HG03354 (cell line): ENCODE results near the gene SLC24A4.

ENCODE experiments used
- ATAC-seq: cut with Tn5 transposase; IDR thresholded peaks from one replicate; pipeline ENCODE4 v1.9.1; 2021; ENCODE audit warnings: mild to moderate bottlenecking; ENCODE audit not compliant: unreplicated experiment, poor library complexity, severe bottlenecking

The SLC24A4 gene

GRCh38 chr14:92450351-92451070 is 127.5 kb downstream of the SLC24A4 start:
- ATAC-seq, result no peak

GRCh38 chr14:92451245-92451644 is 128.3 kb downstream of the SLC24A4 start:
- ATAC-seq, result no peak

- no peak for ATAC-seq
Observed at GRCh38 chr14:92451755-92452154, 128.8 kb downstream of the SLC24A4 start.

GRCh38 chr14:92452471-92452870 is 129.5 kb downstream of the SLC24A4 start:
- no peak for ATAC-seq

GRCh38 chr14:92453691-92454090 is 130.7 kb downstream of the SLC24A4 start:
- ATAC-seq, result no peak

GRCh38 chr14:92455231-92455630 is 132.3 kb downstream of the SLC24A4 start:
- no peak for ATAC-seq

GRCh38 chr14:92456215-92457015 is 133.4 kb downstream of the SLC24A4 start:
- no peak for ATAC-seq

GRCh38 chr14:92457016-92457565 is 134.1 kb downstream of the SLC24A4 start:
- ATAC-seq, result no peak

- no peak for ATAC-seq
Observed at GRCh38 chr14:92458136-92459029, 135.4 kb downstream of the SLC24A4 start.

GRCh38 chr14:92459030-92459949 is 136.3 kb downstream of the SLC24A4 start:
- ATAC-seq, result no peak

GRCh38 chr14:92459950-92460421 is 137.0 kb downstream of the SLC24A4 start:
- ATAC-seq, result no peak

- ATAC-seq, result no peak
Observed at GRCh38 chr14:92460541-92460915, 137.6 kb downstream of the SLC24A4 start.

- ATAC-seq, result no peak
Observed at GRCh38 chr14:92460916-92461579, 138.1 kb downstream of the SLC24A4 start.

GRCh38 chr14:92461891-92462290 is 138.9 kb downstream of the SLC24A4 start:
- no peak for ATAC-seq

GRCh38 chr14:92462568-92462967 is 139.6 kb downstream of the SLC24A4 start:
- no peak for ATAC-seq

- no peak for ATAC-seq
Observed at GRCh38 chr14:92463141-92463540, 140.2 kb downstream of the SLC24A4 start.

- no peak for ATAC-seq
Observed at GRCh38 chr14:92464156-92464555, 141.2 kb downstream of the SLC24A4 start.

- ATAC-seq, result no peak
Observed at GRCh38 chr14:92464716-92465115, 141.8 kb downstream of the SLC24A4 start.
